ENCODE measurements around the gene HGF. TPM values are rescaled to one million over a fixed set of nuclear protein-coding genes. Genes with fewer than 3 reads are reported as not detected.

HGF gene
- total and polyA plus RNA-seq, 10 of the 15 experiments (the other 5 are each of a cell fraction or from before 2014, with no cell fraction given), result 0.10 to 1.7 (median 0.99) TPM

DNA sequence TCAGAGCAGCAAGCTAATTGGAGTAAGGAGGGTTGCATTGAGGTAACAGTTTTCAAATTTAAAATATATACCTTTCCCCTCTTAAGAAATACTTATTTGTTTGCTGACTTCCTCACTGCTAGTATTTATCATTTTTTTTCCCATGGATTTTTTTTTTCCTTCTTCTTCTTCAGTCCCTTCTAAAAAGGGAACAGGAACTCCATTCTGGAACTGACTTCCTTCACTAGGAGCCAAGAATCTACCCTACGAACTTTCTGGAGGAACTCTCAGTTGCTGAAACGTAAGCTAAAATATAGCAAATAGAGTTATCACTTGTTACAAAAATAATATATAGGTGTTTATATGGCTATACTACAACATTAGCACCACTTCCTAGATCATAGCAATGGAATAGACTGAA is 95.4 kb downstream of the HGF start:
- 23% methylated on average over 2 of the region's 2 CpGs for WGBS (ENCODE audit: insufficient coverage, insufficient replicate concordance, low lambda C conversion rate, missing lambda C conversion rate)
- CTCF ChIA-PET, result interaction anchor here (1.3 to 3.8 kb wide), 3 partner anchors 10 to 1427 kb away, joined by 3 to 12 read pairs (median 3); no protein-coding TSS in a partner anchor
- no peak for FAIRE-seq
- in situ Hi-C loops (cut with MboI) (no loop called here), intact Hi-C loops (cut with micrococcal nuclease; ENCODE audit: unreplicated experiment) (no loop called here)
- SMC1A ChIA-PET (ENCODE audit: uncharacterized antibody, unreplicated experiment), result interaction anchor here (0.9 to 1.9 kb wide), 6 partner anchors 9 to 38 kb away, joined by 3 to 8 read pairs (median 4); no protein-coding TSS in a partner anchor
- no peaks in the 10 kb centered on the region for H3K27me3 ChIP-seq (replicated peaks in 1 of 2; ENCODE audit: control insufficient read depth in 2 of 2, insufficient read depth in 2 of 2, low read length in 1 of 2)
- RAD21 ChIA-PET (ENCODE audit: unreplicated experiment), result interaction anchor here (0.9 kb wide), 1 partner anchor 19 kb away, joined by 3 read pairs; no protein-coding TSS in a partner anchor
- ATAC-seq, result no peak
- TF ChIP-seq RFX5 (IDR thresholded peaks at IDR 0.05; ENCODE audit: low read depth, low read length) (no peak), SPI1 (IDR thresholded peaks at IDR 0.05; ENCODE audit: borderline replicate concordance, insufficient read depth, low read depth, low read length) (no peak), ZSCAN29 (IDR thresholded peaks at IDR 0.05) (no peak), STAT3 (IDR thresholded peaks at IDR 0.05; ENCODE audit: low read depth, low read length) (no peak), HCFC1 (IDR thresholded peaks at IDR 0.05; ENCODE audit: low read length) (no peak), KAT2A (conservative IDR thresholded peaks at IDR 0.05; ENCODE audit: control insufficient read depth, low read depth, low read length) (no peak), PAX8 (IDR thresholded peaks at IDR 0.05) (no peak), FOS (IDR thresholded peaks at IDR 0.05; ENCODE audit: borderline replicate concordance, extremely low read depth, insufficient read length) (no peak), NR2C1 (IDR thresholded peaks at IDR 0.05) (no peak)
- TF ChIP-seq, protein P1, sequence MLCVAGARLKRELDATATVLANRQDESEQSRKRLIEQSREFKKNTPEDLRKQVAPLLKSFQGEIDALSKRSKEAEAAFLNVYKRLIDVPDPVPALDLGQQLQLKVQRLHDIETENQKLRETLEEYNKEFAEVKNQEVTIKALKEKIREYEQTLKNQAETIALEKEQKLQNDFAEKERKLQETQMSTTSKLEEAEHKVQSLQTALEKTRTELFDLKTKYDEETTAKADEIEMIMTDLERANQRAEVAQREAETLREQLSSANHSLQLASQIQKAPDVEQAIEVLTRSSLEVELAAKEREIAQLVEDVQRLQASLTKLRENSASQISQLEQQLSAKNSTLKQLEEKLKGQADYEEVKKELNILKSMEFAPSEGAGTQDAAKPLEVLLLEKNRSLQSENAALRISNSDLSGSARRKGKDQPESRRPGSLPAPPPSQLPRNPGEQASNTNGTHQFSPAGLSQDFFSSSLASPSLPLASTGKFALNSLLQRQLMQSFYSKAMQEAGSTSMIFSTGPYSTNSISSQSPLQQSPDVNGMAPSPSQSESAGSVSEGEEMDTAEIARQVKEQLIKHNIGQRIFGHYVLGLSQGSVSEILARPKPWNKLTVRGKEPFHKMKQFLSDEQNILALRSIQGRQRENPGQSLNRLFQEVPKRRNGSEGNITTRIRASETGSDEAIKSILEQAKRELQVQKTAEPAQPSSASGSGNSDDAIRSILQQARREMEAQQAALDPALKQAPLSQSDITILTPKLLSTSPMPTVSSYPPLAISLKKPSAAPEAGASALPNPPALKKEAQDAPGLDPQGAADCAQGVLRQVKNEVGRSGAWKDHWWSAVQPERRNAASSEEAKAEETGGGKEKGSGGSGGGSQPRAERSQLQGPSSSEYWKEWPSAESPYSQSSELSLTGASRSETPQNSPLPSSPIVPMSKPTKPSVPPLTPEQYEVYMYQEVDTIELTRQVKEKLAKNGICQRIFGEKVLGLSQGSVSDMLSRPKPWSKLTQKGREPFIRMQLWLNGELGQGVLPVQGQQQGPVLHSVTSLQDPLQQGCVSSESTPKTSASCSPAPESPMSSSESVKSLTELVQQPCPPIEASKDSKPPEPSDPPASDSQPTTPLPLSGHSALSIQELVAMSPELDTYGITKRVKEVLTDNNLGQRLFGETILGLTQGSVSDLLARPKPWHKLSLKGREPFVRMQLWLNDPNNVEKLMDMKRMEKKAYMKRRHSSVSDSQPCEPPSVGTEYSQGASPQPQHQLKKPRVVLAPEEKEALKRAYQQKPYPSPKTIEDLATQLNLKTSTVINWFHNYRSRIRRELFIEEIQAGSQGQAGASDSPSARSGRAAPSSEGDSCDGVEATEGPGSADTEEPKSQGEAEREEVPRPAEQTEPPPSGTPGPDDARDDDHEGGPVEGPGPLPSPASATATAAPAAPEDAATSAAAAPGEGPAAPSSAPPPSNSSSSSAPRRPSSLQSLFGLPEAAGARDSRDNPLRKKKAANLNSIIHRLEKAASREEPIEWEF (IDR thresholded peaks at IDR 0.05; ENCODE audit: insufficient replicate concordance, low read depth, low read length), result no peak
- TF ChIP-seq, protein P2, sequence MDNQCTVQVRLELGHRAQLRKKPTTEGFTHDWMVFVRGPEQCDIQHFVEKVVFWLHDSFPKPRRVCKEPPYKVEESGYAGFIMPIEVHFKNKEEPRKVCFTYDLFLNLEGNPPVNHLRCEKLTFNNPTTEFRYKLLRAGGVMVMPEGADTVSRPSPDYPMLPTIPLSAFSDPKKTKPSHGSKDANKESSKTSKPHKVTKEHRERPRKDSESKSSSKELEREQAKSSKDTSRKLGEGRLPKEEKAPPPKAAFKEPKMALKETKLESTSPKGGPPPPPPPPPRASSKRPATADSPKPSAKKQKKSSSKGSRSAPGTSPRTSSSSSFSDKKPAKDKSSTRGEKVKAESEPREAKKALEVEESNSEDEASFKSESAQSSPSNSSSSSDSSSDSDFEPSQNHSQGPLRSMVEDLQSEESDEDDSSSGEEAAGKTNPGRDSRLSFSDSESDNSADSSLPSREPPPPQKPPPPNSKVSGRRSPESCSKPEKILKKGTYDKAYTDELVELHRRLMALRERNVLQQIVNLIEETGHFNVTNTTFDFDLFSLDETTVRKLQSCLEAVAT (IDR thresholded peaks at IDR 0.05), result no peak
- no peak overlapping the region for H2AFZ ChIP-seq (ENCODE audit: control insufficient read depth, low read depth, low read length)
- no peak for DNase-seq (ENCODE audit: low read depth, low spot score)
- no peaks in the 10 kb centered on the region for H3K4me1 ChIP-seq (ENCODE audit: control insufficient read depth, insufficient read depth, low read length)
- no peak overlapping the region for H3K9ac ChIP-seq (ENCODE audit: control insufficient read depth, insufficient read depth, low read length)
- H4K20me1 ChIP-seq (ENCODE audit: control insufficient read depth, insufficient read depth), result no peaks in the 10 kb centered on the region
- no peak overlapping the region for H3K4me2 ChIP-seq (ENCODE audit: control insufficient read depth, insufficient read depth)
- POLR2A ChIA-PET, result no interaction called here
- H3K36me3 ChIP-seq (ENCODE audit: control insufficient read depth in 2 of 2, insufficient read depth in 2 of 2, low read length in 1 of 2), result no peaks in the 10 kb centered on the region
- no peaks in the 10 kb centered on the region; the same call in 2 of the 3 replicates for H3K9me3 ChIP-seq (replicated peaks; ENCODE audit: control insufficient read depth, insufficient read depth, low read length)
- BruUV-seq (replicated peaks), result no TSS peak
- H3K4me3 ChIP-seq, result no peak overlapping the region
- no peak overlapping the region for H3K27ac ChIP-seq (ENCODE audit: control insufficient read depth, insufficient read depth)
- H3K79me2 ChIP-seq (ENCODE audit: control insufficient read depth, insufficient read depth, low read length), result no peaks in the 10 kb centered on the region

All from GM12878 (cell line).